Epithelial cell of proximal tubule (primary cell): ENCODE measurements around the gene ICAM1. TPM values are rescaled to one million over a fixed set of nuclear protein-coding genes. Genes with fewer than 3 reads are reported as not detected.

ENCODE experiments used
- DNase-seq: peaks from one replicate; pipeline ENCODE4 v3.0.0-alpha.2; 2011; ENCODE audit warnings: low read depth
- H3K4me3 ChIP-seq: 2 replicates; pipeline ENCODE4 v1.5.1; 2011; ENCODE audit warnings: low read depth, mild to moderate bottlenecking, low read length
- CTCF ChIP-seq: conservative IDR thresholded peaks from 2 replicates; pipeline ENCODE4 v1.5.1; 2012; ENCODE audit warnings: low read depth, mild to moderate bottlenecking, low read length
- total RNA-seq: library from RNA; depleted of rRNA; stranded (reverse); fragments of >200 nt; gene quantifications from 2 replicates; pipeline ENCODE4 v1.2.3, GENCODE V29; 2015

The ICAM1 gene
- total RNA-seq, result 17.1 and 36.3 TPM in 2 replicates

- peak within 1 kb of the TSS; percentile 70 for H3K4me3 ChIP-seq
- no peak for TF ChIP-seq CTCF
- DNase-seq, result peak; percentile 53
Observed at GRCh38 chr19:10270616-10271394, at the start of gene ICAM1. Gene ICAM1 (plus strand): TSS chr19:10271120. CDS start chr19:10271160, 40 bp downstream.

- no peak for TF ChIP-seq CTCF
Observed at GRCh38 chr19:10222201-10222890, 48.6 kb upstream of the ICAM1 start.

GRCh38 chr19:10223488-10224213 is 47.3 kb upstream of the ICAM1 start:
- DNase-seq, result no peak
- no peak for TF ChIP-seq CTCF
- no peak overlapping the region for H3K4me3 ChIP-seq

More at GRCh38 chr19:10222201-10222890, 48.6 kb upstream of the ICAM1 start:
- DNase-seq, result no peak
- no peak overlapping the region for H3K4me3 ChIP-seq

DNA sequence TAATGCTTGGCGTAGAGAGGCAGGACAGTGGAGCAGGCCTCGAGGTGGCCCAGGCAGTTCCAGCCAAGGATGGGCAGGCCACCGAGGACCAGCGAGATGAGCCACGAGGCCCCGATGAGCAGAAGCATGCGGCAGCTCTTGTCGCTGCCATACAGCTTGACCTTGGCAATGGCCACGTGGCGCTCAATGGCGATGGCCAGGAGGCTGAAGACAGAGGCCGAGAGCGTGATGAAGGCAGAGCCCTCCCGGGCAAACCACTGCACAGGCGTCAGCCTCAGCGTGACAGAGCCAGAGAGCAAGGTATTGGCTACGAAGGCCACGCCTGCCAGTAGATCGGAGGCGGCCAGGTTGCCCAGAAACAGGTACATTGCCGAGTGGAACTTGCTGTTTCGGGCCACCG is 46.6 kb upstream of the ICAM1 start:
- no peak overlapping the region for H3K4me3 ChIP-seq
- no peak for DNase-seq
- no peak for TF ChIP-seq CTCF

DNA sequence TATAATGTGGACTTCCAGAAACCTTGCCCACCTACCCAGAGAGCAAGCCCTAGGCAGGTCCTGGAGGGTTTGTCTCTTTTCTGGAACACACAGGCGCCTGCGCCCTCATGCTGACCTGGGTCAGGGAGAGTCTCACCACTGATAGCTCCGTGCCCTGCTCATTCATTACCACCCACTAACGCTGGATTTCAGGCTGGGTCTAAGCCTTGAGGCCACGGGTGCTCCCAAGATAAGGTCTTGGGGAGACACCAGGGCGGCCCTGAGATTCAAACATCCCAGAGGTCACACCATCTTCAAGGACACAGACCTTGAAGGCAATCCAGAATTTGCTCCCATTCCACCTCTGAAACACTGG is 44.9 kb upstream of the ICAM1 start:
- TF ChIP-seq CTCF, result no peak
- no peak for DNase-seq
- H3K4me3 ChIP-seq, result no peak overlapping the region

DNA sequence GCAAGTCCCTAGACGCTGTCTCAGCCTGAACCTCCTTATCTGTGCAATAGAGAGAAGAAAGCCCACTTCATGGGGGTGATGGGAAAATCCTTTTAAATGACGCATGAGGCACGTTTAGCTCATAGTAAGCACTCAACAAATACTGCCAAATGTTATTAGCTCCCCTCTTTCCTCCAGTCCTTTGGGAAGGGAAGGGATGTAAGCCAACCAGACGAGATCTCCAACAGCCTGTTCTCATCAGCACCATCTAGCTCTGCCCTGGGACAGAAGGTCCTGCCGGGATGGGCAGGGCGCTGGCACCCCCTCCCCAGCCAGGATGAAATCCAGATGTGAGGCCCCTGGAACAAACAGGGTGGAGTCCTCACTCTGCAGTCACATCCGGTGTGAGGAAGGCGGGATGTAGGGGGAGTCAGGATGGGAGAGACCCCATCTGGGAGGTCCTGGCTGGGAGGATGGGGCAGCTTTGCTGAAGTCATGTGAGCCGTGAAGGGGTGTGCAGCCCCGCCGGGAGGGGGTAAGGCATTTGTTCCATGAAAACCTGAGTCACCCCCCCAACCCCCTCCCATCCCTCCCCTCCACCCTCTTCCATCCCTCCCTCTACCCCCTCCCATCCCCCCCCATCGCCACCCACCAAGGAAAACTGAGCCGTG is 44.4 kb upstream of the ICAM1 start:
- no peak for TF ChIP-seq CTCF
- no peak overlapping the region for H3K4me3 ChIP-seq
- DNase-seq, result no peak
